Measurements from ENCODE around the gene CAPN10. TPM values are rescaled to one million over a fixed set of nuclear protein-coding genes. Genes with fewer than 3 reads are reported as not detected.

The CAPN10 gene
- total and polyA plus RNA-seq, 2 donors (not counting 3 experiments of a cell fraction or from before 2014, with no cell fraction given) = 25.2 to 39.9 TPM

GRCh38 chr2:240594511-240595380, 8.2 kb downstream of the CAPN10 start:
- no peak overlapping the region for H3K27ac ChIP-seq (ENCODE audit: insufficient read depth, low read depth, low read length)
- H3K9me3 ChIP-seq (replicated peaks; ENCODE audit: control insufficient read depth, insufficient read depth, low read length) = no peaks in the 10 kb centered on the region
- H3K4me3 ChIP-seq (replicated peaks in 1 of 3; ENCODE audit: insufficient read depth in 1 of 3, low read depth in 1 of 3, low read length in 3 of 3) = no peak overlapping the region
- intact Hi-C loops (cut with micrococcal nuclease) = no loop called here
- TF ChIP-seq EZH2 (IDR thresholded peaks at IDR 0.05; ENCODE audit: borderline replicate concordance, low read depth, low read length, severe bottlenecking) (no peak), MAX (IDR thresholded peaks at IDR 0.05; ENCODE audit: insufficient read depth, insufficient read length) (no peak), JUN (IDR thresholded peaks at IDR 0.05; ENCODE audit: borderline replicate concordance, insufficient read depth, insufficient read length, low read depth) (no peak), MYC (IDR thresholded peaks at IDR 0.05; ENCODE audit: low read depth, low read length) (no peak), POLR2A (IDR thresholded peaks at IDR 0.05; ENCODE audit: low read depth, low read length) (no peak), FOS (IDR thresholded peaks at IDR 0.05; ENCODE audit: borderline replicate concordance, insufficient read depth, low read length) (no peak), CTCF (IDR thresholded peaks at IDR 0.05; ENCODE audit: extremely low read depth in 1 of 2, insufficient read depth in 1 of 2, low read depth in 1 of 2, low read length in 2 of 2) (no peak), GATA2 (IDR thresholded peaks at IDR 0.05; ENCODE audit: insufficient read depth, insufficient read length, low read depth, low read length) (no peak), POLR2AphosphoS5 (IDR thresholded peaks at IDR 0.05; ENCODE audit: insufficient read depth, low read depth, low read length) (no peak)
- H3K27me3 ChIP-seq (ENCODE audit: control insufficient read depth in 2 of 2, insufficient read depth in 2 of 2, low read length in 2 of 2) = no peaks in the 10 kb centered on the region
- no peaks in the 10 kb centered on the region for H3K4me1 ChIP-seq (ENCODE audit: control insufficient read depth, extremely low read depth, insufficient read depth, low read length)
- no TSS peak for BruUV-seq (replicated peaks)
- dilution Hi-C loops (cut with MboI; ENCODE audit: extremely low pct_ligation_motif_present, low sequenced_read_pairs) = no loop called here
- H2AFZ ChIP-seq (ENCODE audit: low read depth, low read length) = no peak overlapping the region
- DNase-seq (ENCODE audit: low read depth, low spot score) (no peak), FAIRE-seq (no peak)
- no peaks in the 10 kb centered on the region for H3K9me1 ChIP-seq (replicated peaks; ENCODE audit: control insufficient read depth, extremely low read depth, insufficient read depth, low read length)
- no peak overlapping the region for H3K9ac ChIP-seq (replicated peaks; ENCODE audit: extremely low read depth, insufficient read depth, low read length)
- no peaks in the 10 kb centered on the region for H4K20me1 ChIP-seq (replicated peaks; ENCODE audit: control insufficient read depth, extremely low read depth, insufficient read depth, low read length)
- no peak overlapping the region for H3K4me2 ChIP-seq (ENCODE audit: insufficient read depth, low read length)
- ChIA-PET POLR2A (no interaction called here), CTCF (no interaction called here)
- H3K79me2 ChIP-seq (ENCODE audit: control insufficient read depth, insufficient read depth, low read length) = peaks cover 11% of the 10 kb centered on the region
- H3K36me3 ChIP-seq (ENCODE audit: control insufficient read depth in 2 of 2, extremely low read depth in 1 of 2, insufficient read depth in 2 of 2, low read length in 2 of 2) = peaks cover 2 to 29% of the 10 kb centered on the region in 2 experiments

Measured in endothelial cell of umbilical vein (primary cell).